Inflammatory macrophage treated with lipopolysaccharide for 1 hour (primary cell): ENCODE results near the gene MELTF.

Experiments used
- DNase-seq, 2 donors: peaks; one replicate each; pipeline ENCODE4 v3.0.0-alpha.2; 2020 to 2022

The MELTF gene

DNA sequence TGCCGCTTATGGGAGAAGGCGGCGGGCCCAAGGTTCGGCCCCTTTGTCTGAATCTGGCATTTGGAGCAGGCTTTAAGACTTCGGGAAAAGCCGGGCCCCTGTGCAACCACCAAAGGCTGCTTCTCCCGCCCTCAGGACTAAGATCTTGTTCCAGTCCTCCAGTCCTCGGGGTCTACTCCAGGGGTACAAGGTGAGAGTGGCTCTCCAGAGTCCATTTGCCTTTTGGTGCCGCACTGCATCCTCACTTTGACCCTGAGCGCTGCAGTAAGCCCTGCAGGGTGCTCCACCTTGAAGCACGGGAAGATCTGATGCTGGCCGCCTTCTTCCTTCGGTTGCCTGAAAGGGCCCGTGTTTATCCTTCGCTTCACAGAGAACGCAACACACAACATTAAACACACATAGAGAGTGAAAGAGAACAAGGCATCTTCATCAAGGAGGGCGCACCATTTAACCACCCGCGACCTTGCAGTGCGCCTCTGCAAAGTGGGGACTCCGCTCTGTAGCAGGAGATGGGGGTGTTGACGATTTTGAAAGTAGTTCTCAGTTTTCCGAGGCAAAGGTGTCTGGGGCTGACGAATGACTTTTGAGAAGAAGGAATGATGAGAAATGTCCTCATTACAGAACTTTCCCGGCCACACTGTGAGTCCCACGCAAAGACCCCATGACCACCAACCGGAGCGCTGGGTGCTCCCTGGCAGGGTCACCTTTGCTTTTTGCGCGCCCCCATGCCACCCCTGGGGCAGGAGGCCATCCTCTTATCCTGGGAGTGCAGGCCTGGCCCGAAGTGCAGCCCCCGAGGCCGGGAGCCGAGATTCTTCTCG is 62.0 kb downstream of the MELTF start:
- DNase-seq = no peak

DNA sequence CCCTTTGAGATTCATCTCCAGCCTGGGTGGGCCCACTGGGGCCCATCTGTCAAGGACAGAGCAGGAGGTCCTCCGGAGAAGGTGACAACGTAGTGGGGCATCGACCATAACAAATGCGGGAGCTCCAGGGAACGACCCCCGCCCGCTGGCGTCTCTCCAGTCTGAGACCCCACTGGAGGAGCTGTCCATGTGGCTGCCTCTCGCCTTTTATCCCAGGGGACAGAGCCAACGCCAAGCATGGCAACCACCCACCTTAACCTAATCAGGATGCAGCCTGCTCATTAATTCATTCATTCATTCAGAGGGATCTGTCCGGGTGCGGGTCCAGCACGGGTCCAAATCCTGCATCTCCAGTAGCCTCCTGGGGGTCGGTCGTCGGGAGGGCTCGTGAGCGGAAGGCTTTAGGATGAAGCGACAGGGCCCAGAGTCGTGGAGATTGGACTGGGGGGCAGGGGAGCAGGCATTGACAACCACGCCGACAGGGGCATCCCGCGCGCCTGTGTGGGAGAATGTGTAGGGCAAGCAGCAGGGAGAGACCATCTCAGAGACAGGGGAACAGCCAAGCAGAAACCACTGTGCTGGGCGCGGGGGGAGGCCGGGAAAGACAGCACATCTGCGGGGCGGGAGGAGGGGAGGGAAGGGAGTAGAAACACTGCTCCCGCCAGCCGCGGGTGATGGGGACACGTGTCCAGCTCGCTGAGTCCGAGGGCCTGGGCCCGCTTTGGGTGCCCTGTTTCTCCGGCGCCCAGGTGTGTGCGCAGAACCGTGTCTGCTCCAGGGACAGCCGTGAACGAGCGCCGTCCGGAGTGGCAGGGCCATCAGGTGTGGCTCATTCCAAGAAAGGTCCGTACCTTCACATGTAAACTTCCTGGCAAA is 62.9 kb downstream of the MELTF start:
- DNase-seq = no peak

DNA sequence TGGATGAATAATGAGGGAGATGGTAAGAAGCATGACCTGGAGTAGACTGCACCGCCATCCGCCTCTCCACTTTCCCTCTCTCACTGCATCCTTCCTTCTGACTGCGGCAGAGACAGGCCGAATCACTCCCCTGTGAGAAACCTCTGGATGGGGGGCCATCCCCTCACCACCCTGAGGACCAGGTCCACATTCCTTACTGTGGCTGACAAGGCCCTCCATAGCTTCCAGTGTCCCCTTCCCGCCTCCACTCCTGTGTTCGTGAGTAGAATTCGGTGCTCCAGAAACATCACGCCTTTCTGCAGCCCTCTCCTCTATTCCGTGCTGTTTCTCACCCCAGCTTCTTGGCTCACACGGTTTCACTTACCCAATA is 63.8 kb downstream of the MELTF start:
- DNase-seq = no peak

DNA sequence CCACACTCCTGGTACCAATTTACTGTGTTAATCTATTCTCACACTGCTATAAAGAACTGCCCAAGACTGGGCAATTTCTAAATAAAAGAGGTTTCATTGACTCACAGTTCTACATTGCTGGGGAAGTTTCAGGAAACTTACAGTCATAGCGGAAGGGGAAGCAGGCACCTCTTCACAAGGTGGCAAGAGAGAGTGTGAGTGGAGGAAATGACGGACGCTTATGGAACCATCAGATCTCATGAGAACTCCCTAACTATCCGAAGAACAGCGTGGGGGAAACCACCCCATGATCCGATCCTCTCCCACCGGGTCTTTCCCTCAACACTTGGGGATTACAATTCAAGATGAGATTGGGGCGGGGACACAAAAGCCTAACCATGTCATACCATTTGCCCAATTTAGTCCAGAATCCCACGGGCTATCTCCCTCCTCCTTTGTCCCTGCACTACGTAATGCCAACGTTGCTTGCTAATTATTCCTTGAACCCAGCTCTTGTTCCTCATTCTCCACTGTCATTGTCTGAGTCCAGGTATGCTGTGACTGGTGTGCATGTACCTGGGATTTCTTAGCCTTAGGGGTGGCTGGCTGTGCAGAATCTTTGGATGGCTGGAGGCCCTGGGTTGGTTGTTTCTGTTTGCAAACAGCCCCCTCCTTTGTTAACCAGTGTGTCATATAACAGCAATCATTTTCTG is 64.4 kb downstream of the MELTF start:
- DNase-seq = no peak

DNA sequence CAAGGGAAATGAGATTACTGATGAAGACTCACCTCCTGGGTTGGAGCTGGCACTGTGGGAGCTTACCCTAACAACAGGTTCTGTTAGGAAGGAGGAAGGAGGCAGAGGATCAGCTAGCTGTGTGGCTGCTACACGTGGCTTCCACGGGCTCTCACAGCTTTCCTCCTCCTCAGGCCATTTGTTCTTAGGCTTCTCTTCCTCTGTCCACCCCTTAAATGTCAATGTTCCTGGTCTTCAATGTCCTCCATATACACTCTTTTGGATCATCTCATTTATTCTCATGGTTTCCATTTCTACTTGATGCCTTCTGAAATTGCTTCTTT is 66.0 kb downstream of the MELTF start:
- DNase-seq = no peak

DNA sequence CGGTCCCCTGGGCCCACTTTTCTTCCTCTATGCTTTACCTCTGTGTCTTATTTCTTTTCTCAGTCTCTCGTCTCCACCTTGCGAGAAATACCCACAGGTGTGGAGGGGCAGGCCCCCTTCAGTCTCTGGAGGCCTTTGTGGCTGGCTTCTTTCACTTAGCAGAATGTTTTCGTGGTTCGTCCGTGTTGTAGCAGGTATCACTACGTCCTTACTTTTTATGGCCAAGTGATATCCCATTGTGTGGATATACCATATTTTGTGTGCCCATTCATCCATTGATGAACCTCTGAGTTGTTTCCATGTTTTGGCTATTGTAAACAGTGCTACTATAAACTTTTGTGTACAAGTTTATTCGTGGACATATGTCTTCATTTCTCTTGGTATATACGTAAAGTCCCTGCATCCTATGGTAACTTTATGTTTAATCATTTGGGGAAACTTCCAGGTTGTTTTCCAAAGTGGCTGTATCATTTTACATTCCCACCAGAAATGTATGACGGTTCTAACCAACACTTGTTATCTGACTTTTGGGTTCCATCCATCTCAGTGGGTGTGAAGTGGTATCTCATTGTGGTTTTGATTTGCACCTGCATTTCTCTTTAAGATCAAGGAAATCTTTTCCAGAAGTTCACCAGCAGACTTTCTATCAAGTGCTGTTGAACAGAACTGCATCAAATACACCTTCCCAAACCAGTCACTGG is 66.5 kb downstream of the MELTF start:
- DNase-seq = no peak

DNA sequence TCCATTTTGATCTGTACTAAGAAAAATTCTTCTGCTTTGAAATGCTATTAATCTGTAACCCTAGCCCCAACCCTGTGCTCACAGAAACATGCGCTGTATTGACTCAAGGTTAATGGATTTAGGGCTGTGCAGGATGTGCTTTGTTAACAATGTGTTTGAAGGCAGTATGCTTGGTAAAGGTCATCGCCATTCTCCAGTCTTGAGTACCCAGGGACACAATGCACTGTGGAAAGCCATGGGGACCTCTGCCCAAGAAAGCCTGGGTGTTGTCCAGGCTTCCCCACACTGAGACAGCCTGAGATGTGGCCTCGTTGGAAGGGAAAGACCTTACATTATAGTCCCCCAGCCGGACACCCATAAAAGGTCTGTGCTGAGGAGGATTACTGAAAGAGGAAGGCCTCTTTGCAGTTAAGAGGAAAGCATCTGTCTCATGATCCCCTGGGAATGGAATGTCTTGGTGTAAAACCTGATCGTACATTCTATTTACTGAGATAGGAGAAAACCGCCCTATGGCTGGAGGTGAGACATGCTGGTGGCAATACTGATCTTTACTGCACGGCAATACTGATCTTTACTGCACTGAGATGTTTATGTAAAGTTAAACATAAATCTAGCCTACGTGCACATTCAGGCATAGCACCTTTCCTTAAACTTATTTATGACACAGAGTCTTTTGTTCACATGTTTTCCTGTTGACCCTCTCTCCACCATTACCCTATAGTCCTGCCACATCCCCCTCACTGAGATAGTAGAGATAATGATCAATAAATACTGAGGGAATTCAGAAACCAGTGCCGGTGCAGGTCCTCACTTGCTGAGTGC is 67.3 kb downstream of the MELTF start:
- DNase-seq = no peak

DNA sequence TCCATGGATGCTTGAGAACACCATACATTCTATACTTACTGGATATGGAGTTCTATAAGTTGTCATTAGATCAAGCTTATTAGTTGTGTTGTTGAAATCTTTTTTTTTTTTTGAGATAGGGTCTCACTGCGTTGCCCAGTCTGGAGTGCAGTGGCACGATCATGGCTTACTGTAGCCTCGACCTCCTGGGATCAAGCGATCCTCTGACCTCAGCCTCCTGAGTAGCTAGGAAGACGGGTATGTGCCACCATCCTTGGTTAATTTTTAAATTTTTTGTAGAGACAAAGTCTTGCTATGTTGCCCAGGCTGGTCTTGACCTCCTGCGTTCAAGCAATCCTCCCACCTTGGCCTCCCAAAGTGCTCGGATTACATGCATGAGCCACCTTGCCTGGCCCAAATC is 74.8 kb downstream of the MELTF start:
- DNase-seq = no peak
